IMR-90 (cell line): Measurements from ENCODE around the gene PPIL4. TPM values are rescaled to one million over a fixed set of nuclear protein-coding genes. Genes with fewer than 3 reads are reported as not detected.

Experiments used
- ATAC-seq: fragments of 200-7000 bp; cut with Tn5 transposase; 2 replicates; pipeline ENCODE4 v1.9.1; 2020; ENCODE audit warnings: low read depth, mild to moderate bottlenecking, moderate library complexity
- BruUV-seq: library from RNA; stranded (reverse); fragments of 400-500 nt; replicated peaks from 2 replicates; lab custom pipeline; 2021; lab: Mats Ljungman, UMichigan
- CTCF ChIA-PET: fragments of 300-600 bp; formaldehyde crosslinking; extraction: SDS; loops from one replicate; lab custom pipeline; 2021; ENCODE audit warnings: antibody characterized with exemption; lab: Yijun Ruan, JAX
- POLR2A ChIA-PET: fragments of 300-600 bp; sonication (Branson Sonifier 250); formaldehyde crosslinking; loops from one replicate; lab custom pipeline; 2022; ENCODE audit warnings: antibody characterized with exemption; ENCODE audit not compliant: unreplicated experiment; lab: Charles Lee
- DNase-seq: peaks from one replicate; pipeline ENCODE4 v3.0.0; 2013
- H2AFZ ChIP-seq: replicated peaks from 2 replicates; pipeline ENCODE3; 2013; ENCODE audit warnings: low read length, mild to moderate bottlenecking; ENCODE audit not compliant: poor library complexity
- H2AK5ac ChIP-seq: 2 replicates; pipeline ENCODE4 v1.6.1; 2013; ENCODE audit warnings: low read depth, low read length, inconsistent platforms
- H2AK9ac ChIP-seq: replicated peaks from 2 replicates; pipeline ENCODE3; 2013; ENCODE audit warnings: mild to moderate bottlenecking, low read depth, low read length, moderate library complexity; ENCODE audit not compliant: poor library complexity
- H2BK120ac ChIP-seq: 2 replicates; pipeline ENCODE4 v1.6.1; 2013; ENCODE audit warnings: low read depth, low read length, inconsistent platforms
- H2BK15ac ChIP-seq: 3 replicates; pipeline ENCODE4 v1.6.1; 2013; ENCODE audit warnings: low read depth, low read length, inconsistent platforms
- H2BK20ac ChIP-seq: 2 replicates; pipeline ENCODE4 v1.6.1; 2013; ENCODE audit warnings: low read depth, mild to moderate bottlenecking, inconsistent platforms, low read length, moderate library complexity
- H2BK5ac ChIP-seq: 2 replicates; pipeline ENCODE4 v1.6.1; 2013; ENCODE audit warnings: mild to moderate bottlenecking, low read depth, low read length, inconsistent platforms; ENCODE audit not compliant: poor library complexity, severe bottlenecking
- H3K14ac ChIP-seq: replicated peaks from 2 replicates; pipeline ENCODE4 v1.6.1; 2013; ENCODE audit warnings: low read depth, low read length, inconsistent platforms
- H3K18ac ChIP-seq: 2 replicates; pipeline ENCODE4 v1.6.1; 2013; ENCODE audit warnings: low read depth, low read length, control low read depth
- H3K23ac ChIP-seq: 2 replicates; pipeline ENCODE4 v1.6.1; 2013; ENCODE audit warnings: low read depth, low read length, inconsistent platforms
- H3K27ac ChIP-seq: 2 replicates; pipeline ENCODE4 v1.5.1; 2013; ENCODE audit warnings: mild to moderate bottlenecking, control low read depth, low read length; ENCODE audit not compliant: insufficient read depth
- H3K27me3 ChIP-seq: 2 replicates; pipeline ENCODE4 v1.6.1; 2013; ENCODE audit warnings: low read length; ENCODE audit not compliant: control insufficient read depth, insufficient read depth
- H3K36me3 ChIP-seq: 2 replicates; pipeline ENCODE4 v1.6.1; 2013; ENCODE audit warnings: low read length, mixed read lengths; ENCODE audit not compliant: control insufficient read depth, insufficient read depth
- H3K4ac ChIP-seq: 2 replicates; pipeline ENCODE4 v1.6.1; 2013; ENCODE audit warnings: low read depth, low read length, inconsistent platforms
- H3K4me1 ChIP-seq: 2 replicates; pipeline ENCODE4 v1.6.1; 2013; ENCODE audit warnings: low read length, mixed read lengths; ENCODE audit not compliant: control insufficient read depth, insufficient read depth
- H3K4me2 ChIP-seq: 2 replicates; pipeline ENCODE4 v1.6.1; 2013; ENCODE audit warnings: low read depth, mild to moderate bottlenecking, control low read depth, low read length, moderate library complexity
- H3K4me3 ChIP-seq: 2 replicates; pipeline ENCODE4 v1.5.1; 2013; ENCODE audit warnings: low read depth, mild to moderate bottlenecking, control low read depth, low read length, moderate library complexity; ENCODE audit not compliant: insufficient read depth
- H3K56ac ChIP-seq: 2 replicates; pipeline ENCODE4 v1.6.1; 2013; ENCODE audit warnings: low read length, inconsistent platforms; ENCODE audit not compliant: insufficient read depth; ENCODE audit errors: extremely low read depth
- H3K79me1 ChIP-seq, 2 experiments: 2 replicates each; pipeline ENCODE4 v1.6.1; 2013; ENCODE audit warnings: low read length in 2 of 2, inconsistent platforms in 1 of 2, low read depth in 1 of 2
- H3K9ac ChIP-seq: 2 replicates; pipeline ENCODE4 v1.6.1; 2013; ENCODE audit warnings: low read depth, low read length, control low read depth
- H3K9me1 ChIP-seq: 2 replicates; pipeline ENCODE4 v1.6.1; 2013; ENCODE audit warnings: low read length, inconsistent platforms; ENCODE audit not compliant: insufficient read depth
- H3K9me3 ChIP-seq: 2 replicates; pipeline ENCODE4 v1.6.1; 2013; ENCODE audit warnings: low read length; ENCODE audit not compliant: control insufficient read depth, insufficient read depth
- H4K20me1 ChIP-seq: 2 replicates; pipeline ENCODE4 v1.6.1; 2013; ENCODE audit warnings: low read length, inconsistent platforms; ENCODE audit not compliant: insufficient read depth
- H4K5ac ChIP-seq: 2 replicates; pipeline ENCODE4 v1.6.1; 2013; ENCODE audit warnings: mild to moderate bottlenecking, low read depth, low read length, control low read depth
- H4K8ac ChIP-seq, 2 experiments: 2 replicates each; pipeline ENCODE4 v1.6.1; 2013; ENCODE audit warnings: low read depth in 2 of 2, low read length in 2 of 2, control low read depth in 1 of 2, inconsistent platforms in 1 of 2
- H4K91ac ChIP-seq: 2 replicates; pipeline ENCODE4 v1.6.1; 2013; ENCODE audit warnings: low read depth, low read length, inconsistent platforms; ENCODE audit not compliant: insufficient read depth
- BHLHE40 ChIP-seq: fragments of 150-350 bp; IDR thresholded peaks from 2 replicates; pipeline ENCODE4 v1.6.1; 2016; ENCODE audit warnings: mild to moderate bottlenecking, low read depth, low read length
- CEBPB ChIP-seq: IDR thresholded peaks from 2 replicates; pipeline ENCODE4 v1.6.1; 2012; ENCODE audit warnings: low read depth, low read length, improper control_type of control experiment
- CHD1 ChIP-seq: IDR thresholded peaks from 2 replicates; pipeline ENCODE4 v1.6.1; 2012; ENCODE audit warnings: low read depth, low read length, improper control_type of control experiment
- FOS ChIP-seq: fragments of 150-350 bp; IDR thresholded peaks from 2 replicates; pipeline ENCODE4 v1.6.1; 2016; ENCODE audit warnings: low read depth, low read length
- MAFK ChIP-seq: IDR thresholded peaks from 2 replicates; pipeline ENCODE4 v1.6.1; 2012; ENCODE audit warnings: low read depth, low read length, improper control_type of control experiment
- MAZ ChIP-seq: IDR thresholded peaks from 2 replicates; pipeline ENCODE4 v1.6.1; 2012; ENCODE audit warnings: low read depth, mild to moderate bottlenecking, low read length, improper control_type of control experiment, moderate library complexity, borderline replicate concordance
- MXI1 ChIP-seq: IDR thresholded peaks from 2 replicates; pipeline ENCODE4 v1.6.1; 2012; ENCODE audit warnings: low read depth, mild to moderate bottlenecking, low read length, moderate library complexity, borderline replicate concordance
- NFE2L2 ChIP-seq: fragments of 150-350 bp; IDR thresholded peaks from 2 replicates; pipeline ENCODE4 v1.6.1; 2016; ENCODE audit warnings: low read depth, mild to moderate bottlenecking, low read length
- POLR2A ChIP-seq: IDR thresholded peaks from 2 replicates; pipeline ENCODE4 v1.6.1; 2012; ENCODE audit warnings: mild to moderate bottlenecking, low read depth, low read length
- RAD21 ChIP-seq: IDR thresholded peaks from 2 replicates; pipeline ENCODE4 v1.6.1; 2012; ENCODE audit warnings: low read length, improper control_type of control experiment
- RCOR1 ChIP-seq: IDR thresholded peaks from 2 replicates; pipeline ENCODE4 v1.6.1; 2012; ENCODE audit warnings: mild to moderate bottlenecking, low read length, improper control_type of control experiment; ENCODE audit not compliant: insufficient replicate concordance
- RFX5 ChIP-seq: IDR thresholded peaks from 2 replicates; pipeline ENCODE4 v1.8.0; 2012; ENCODE audit warnings: low read depth, mild to moderate bottlenecking, low read length, moderate library complexity
- SMC3 ChIP-seq: fragments of 150-350 bp; IDR thresholded peaks from 2 replicates; pipeline ENCODE4 v1.6.1; 2016; ENCODE audit warnings: low read depth, mild to moderate bottlenecking, antibody characterized with exemption, low read length, moderate library complexity
- WGBS, 2 experiments: methylation state at CpG; one replicate each; pipeline versions ENCODE4 v1.1.5 to v1.1.7; 2013; ENCODE audit warnings: missing lambda C conversion rate in 2 of 2; ENCODE audit not compliant: insufficient read length in 1 of 2; ENCODE audit errors: extremely low coverage in 2 of 2; 5-methylcytosine and 5-hydroxymethylcytosine counted together
- dilution Hi-C: fragments of 300-500 bp; cut with HindIII; formaldehyde crosslinking; loops from one replicate; pipeline ENCODE4 v1.14.3; 2018; ENCODE audit warnings: low sequenced_read_pairs; ENCODE audit not compliant: unreplicated experiment
- in situ Hi-C: fragments of 300-500 bp; cut with MboI; formaldehyde crosslinking; loops from 3 replicates; pipeline ENCODE4 v1.14.3; 2019; ENCODE audit warnings: low sequenced_read_pairs, inconsistent platforms, mixed read lengths
- intact Hi-C: fragments of 100-400 bp; cut with micrococcal nuclease; formaldehyde crosslinking; loops from 2 replicates; pipeline ENCODE4 v1.10.0; 2022
- polyA plus RNA-seq, 3 experiments: library from polyadenylated mRNA; depleted of rRNA; stranded (reverse); fragments of >200 nt; gene quantifications; 2 replicates each; pipeline ENCODE4 v1.2.3, GENCODE V29; 2012; ENCODE audit warnings: low replicate concordance in 1 of 3
- total RNA-seq: library from RNA; depleted of rRNA; stranded (reverse); fragments of >200 nt; gene quantifications from 2 replicates; pipeline ENCODE4 v1.2.3, GENCODE V29; 2012
- TF ChIP-seq, protein P1 (sequence below): fragments of 150-350 bp; IDR thresholded peaks from 2 replicates; pipeline ENCODE4 v1.6.1; 2016; ENCODE audit warnings: low read depth, mild to moderate bottlenecking, low read length, moderate library complexity, borderline replicate concordance
- TF ChIP-seq, protein P2 (sequence below): conservative IDR thresholded peaks from 2 replicates; pipeline ENCODE4 v1.5.1; 2012; ENCODE audit warnings: mild to moderate bottlenecking, low read depth, low read length, improper control_type of control experiment
- TF ChIP-seq, protein P3 (sequence below): fragments of 150-350 bp; IDR thresholded peaks from 2 replicates; pipeline ENCODE4 v1.6.1; 2017; ENCODE audit warnings: mild to moderate bottlenecking, antibody characterized with exemption, low read length, low read depth

Gene PPIL4
- total and polyA plus RNA-seq, 2 of the 4 experiments (the other 2 are of a cell fraction) = 10.6 to 13.3 TPM

DNA sequence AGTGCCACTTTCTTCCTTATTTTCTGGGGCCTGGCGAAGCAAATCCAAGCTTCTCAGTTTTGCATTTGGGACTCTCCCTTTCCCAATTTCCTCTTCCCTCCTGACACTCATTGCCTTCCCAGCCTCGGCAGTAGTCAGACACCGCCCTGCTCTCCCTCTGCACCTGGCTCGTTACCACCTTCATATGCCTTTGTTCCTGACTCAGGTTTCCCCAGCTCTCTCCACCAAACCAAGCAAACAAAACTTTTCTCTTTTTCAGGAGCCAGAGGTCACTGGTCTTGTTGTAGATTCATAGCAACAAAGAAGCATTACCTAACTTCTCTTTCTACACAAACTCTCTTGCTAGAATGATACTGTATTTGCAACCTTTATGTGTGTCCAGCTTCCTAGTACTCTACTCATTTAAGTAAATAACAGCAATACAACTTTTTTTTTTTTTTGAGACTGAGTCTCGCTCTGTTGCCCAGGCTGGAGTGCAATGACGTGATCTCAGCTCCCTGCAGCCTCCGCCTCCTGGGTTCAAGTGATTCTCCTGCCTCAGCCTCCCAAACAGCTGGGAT lies 52.0 kb downstream of the PPIL4 start:
- Histone ChIP-seq H3K4ac (no peak overlapping the region), H4K5ac (no peak overlapping the region), H3K56ac (no peak overlapping the region), H3K14ac (no peak overlapping the region), H3K36me3 (no peaks in the 10 kb centered on the region), H4K91ac (no peak overlapping the region), H3K4me3 (no peak overlapping the region), H2AFZ (no peak overlapping the region), H2BK5ac (no peak overlapping the region), H2BK15ac (no peak overlapping the region), H4K20me1 (no peaks in the 10 kb centered on the region), H3K18ac (no peak overlapping the region), H2AK9ac (no peak overlapping the region), H4K8ac (no peak overlapping the region), H3K27me3 (no peaks in the 10 kb centered on the region), H3K4me2 (no peak overlapping the region), H2BK20ac (no peak overlapping the region), H3K27ac (no peak overlapping the region), H2BK120ac (no peak overlapping the region), H3K9me3 (no peaks in the 10 kb centered on the region), H3K9me1 (no peaks in the 10 kb centered on the region; the same call in 1 of the 2 replicates), H3K4me1 (no peaks in the 10 kb centered on the region), H3K9ac (no peak overlapping the region), H2AK5ac (no peak overlapping the region), H3K23ac (no peak overlapping the region), H3K79me1 (no peaks in the 10 kb centered on the region)
- DNase-seq (no peak), ATAC-seq (no peak)
- in situ Hi-C loops = no loop called here
- no peak for TF ChIP-seq RFX5
- TF ChIP-seq MAZ = no peak
- TF ChIP-seq, protein P1, sequence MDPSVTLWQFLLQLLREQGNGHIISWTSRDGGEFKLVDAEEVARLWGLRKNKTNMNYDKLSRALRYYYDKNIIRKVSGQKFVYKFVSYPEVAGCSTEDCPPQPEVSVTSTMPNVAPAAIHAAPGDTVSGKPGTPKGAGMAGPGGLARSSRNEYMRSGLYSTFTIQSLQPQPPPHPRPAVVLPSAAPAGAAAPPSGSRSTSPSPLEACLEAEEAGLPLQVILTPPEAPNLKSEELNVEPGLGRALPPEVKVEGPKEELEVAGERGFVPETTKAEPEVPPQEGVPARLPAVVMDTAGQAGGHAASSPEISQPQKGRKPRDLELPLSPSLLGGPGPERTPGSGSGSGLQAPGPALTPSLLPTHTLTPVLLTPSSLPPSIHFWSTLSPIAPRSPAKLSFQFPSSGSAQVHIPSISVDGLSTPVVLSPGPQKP = no peak
- no peak for TF ChIP-seq MXI1
- no peak for TF ChIP-seq CEBPB
- TF ChIP-seq, protein P2, sequence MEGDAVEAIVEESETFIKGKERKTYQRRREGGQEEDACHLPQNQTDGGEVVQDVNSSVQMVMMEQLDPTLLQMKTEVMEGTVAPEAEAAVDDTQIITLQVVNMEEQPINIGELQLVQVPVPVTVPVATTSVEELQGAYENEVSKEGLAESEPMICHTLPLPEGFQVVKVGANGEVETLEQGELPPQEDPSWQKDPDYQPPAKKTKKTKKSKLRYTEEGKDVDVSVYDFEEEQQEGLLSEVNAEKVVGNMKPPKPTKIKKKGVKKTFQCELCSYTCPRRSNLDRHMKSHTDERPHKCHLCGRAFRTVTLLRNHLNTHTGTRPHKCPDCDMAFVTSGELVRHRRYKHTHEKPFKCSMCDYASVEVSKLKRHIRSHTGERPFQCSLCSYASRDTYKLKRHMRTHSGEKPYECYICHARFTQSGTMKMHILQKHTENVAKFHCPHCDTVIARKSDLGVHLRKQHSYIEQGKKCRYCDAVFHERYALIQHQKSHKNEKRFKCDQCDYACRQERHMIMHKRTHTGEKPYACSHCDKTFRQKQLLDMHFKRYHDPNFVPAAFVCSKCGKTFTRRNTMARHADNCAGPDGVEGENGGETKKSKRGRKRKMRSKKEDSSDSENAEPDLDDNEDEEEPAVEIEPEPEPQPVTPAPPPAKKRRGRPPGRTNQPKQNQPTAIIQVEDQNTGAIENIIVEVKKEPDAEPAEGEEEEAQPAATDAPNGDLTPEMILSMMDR = no peak
- TF ChIP-seq RCOR1 = no peak
- no peak for TF ChIP-seq BHLHE40
- TF ChIP-seq MAFK = no peak
- no peak for TF ChIP-seq RAD21
- TF ChIP-seq, protein P3, sequence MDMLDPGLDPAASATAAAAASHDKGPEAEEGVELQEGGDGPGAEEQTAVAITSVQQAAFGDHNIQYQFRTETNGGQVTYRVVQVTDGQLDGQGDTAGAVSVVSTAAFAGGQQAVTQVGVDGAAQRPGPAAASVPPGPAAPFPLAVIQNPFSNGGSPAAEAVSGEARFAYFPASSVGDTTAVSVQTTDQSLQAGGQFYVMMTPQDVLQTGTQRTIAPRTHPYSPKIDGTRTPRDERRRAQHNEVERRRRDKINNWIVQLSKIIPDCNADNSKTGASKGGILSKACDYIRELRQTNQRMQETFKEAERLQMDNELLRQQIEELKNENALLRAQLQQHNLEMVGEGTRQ = no peak
- no peak for TF ChIP-seq POLR2A
- no peak for TF ChIP-seq SMC3
- TF ChIP-seq NFE2L2 = no peak
- no peak for TF ChIP-seq CHD1
- no peak for TF ChIP-seq FOS
- no TSS peak for BruUV-seq
- dilution Hi-C loops = no loop called here
- 81% methylated on average over 4 of the region's 7 CpGs; no CpG with 5 or more reads in 1 of the 2 experiments for WGBS, 2 experiments
- ChIA-PET POLR2A (no interaction called here), CTCF (no interaction called here)
- intact Hi-C loops = no loop called here
